A549 (cell line): Measurements from ENCODE around the gene TIE1.

Experiments
- CBX2 ChIP-seq: fragments of 200-600 bp; sonication (generic); IDR thresholded peaks from 2 replicates; pipeline ENCODE4 v1.6.1; 2016; ENCODE audit warnings: low read depth, mild to moderate bottlenecking, borderline replicate concordance
- CEBPB ChIP-seq, 2 experiments: fragments of >200 bp in 1 of 2; sonication (Bioruptor Twin) in 1 of 2; formaldehyde crosslinking in 1 of 2; IDR thresholded peaks; 2 replicates each; pipeline ENCODE4 v1.6.1; 2012 to 2016
- CHD2 ChIP-seq: fragments of 150-350 bp; IDR thresholded peaks from 2 replicates; pipeline ENCODE4 v1.6.1; 2014; ENCODE audit warnings: low read length; ENCODE audit not compliant: partially characterized antibody
- CTCF ChIP-seq: fragments of >200 bp; sonication (Bioruptor Twin); formaldehyde crosslinking; IDR thresholded peaks from 3 replicates; pipeline ENCODE4 v1.5.1; 2016
- EP300 ChIP-seq, 2 experiments: fragments of >200 bp; sonication (Bioruptor Twin); formaldehyde crosslinking; IDR thresholded peaks; 2 replicates in 1 of 2; 3 replicates in 1 of 2; pipeline ENCODE4 v1.6.1; 2016 to 2017
- KDM1A ChIP-seq: fragments of 200-600 bp; sonication (generic); IDR thresholded peaks from 2 replicates; pipeline ENCODE4 v1.6.1; 2016; ENCODE audit warnings: low read depth, mild to moderate bottlenecking
- POLR2A ChIP-seq: IDR thresholded peaks from 2 replicates; pipeline ENCODE4 v1.6.1; 2012; ENCODE audit warnings: mild to moderate bottlenecking, low read length
- RFX5 ChIP-seq: fragments of 450-650 bp; IDR thresholded peaks from 2 replicates; pipeline ENCODE4 v1.7.1; 2014; ENCODE audit warnings: antibody characterized with exemption, mild to moderate bottlenecking, moderate library complexity
- TF ChIP-seq, protein P1 (sequence below): IDR thresholded peaks from 2 replicates; pipeline ENCODE4 v1.6.1; 2012

GRCh38 chr1:43325381-43325780 is 24.6 kb downstream of the TIE1 start:
- TF ChIP-seq KDM1A: no peak
- TF ChIP-seq EP300 (IDR thresholded peaks at IDR 0.05): no peak
- TF ChIP-seq CTCF: no peak
- no peak for TF ChIP-seq POLR2A
- no peak for TF ChIP-seq CBX2
- no peak for TF ChIP-seq CHD2
- TF ChIP-seq, protein P1, sequence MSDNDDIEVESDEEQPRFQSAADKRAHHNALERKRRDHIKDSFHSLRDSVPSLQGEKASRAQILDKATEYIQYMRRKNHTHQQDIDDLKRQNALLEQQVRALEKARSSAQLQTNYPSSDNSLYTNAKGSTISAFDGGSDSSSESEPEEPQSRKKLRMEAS: no peak
- no peak for TF ChIP-seq CEBPB (IDR thresholded peaks at IDR 0.05)
- TF ChIP-seq RFX5: no peak
